Fibroblast of lung (primary cell): Measurements from ENCODE around the gene LRP8.

Source experiments
- EZH2 ChIP-seq: IDR thresholded peaks from 2 replicates; pipeline ENCODE4 v1.5.1; 2012; ENCODE audit warnings: low read length, control low read depth, mild to moderate bottlenecking; ENCODE audit errors: missing control alignments
- TF ChIP-seq, protein P1 (sequence below), 2 donors: IDR thresholded peaks in 1 of 2; conservative IDR thresholded peaks in 1 of 2; 1 replicate in 1 of 2; 2 replicates in 1 of 2; pipeline ENCODE4 v1.5.1; 2011 to 2012; ENCODE audit warnings: low read length in 2 of 2, control low read depth in 1 of 2, inconsistent platforms in 1 of 2, low read depth in 1 of 2, mild to moderate bottlenecking in 1 of 2

DNA sequence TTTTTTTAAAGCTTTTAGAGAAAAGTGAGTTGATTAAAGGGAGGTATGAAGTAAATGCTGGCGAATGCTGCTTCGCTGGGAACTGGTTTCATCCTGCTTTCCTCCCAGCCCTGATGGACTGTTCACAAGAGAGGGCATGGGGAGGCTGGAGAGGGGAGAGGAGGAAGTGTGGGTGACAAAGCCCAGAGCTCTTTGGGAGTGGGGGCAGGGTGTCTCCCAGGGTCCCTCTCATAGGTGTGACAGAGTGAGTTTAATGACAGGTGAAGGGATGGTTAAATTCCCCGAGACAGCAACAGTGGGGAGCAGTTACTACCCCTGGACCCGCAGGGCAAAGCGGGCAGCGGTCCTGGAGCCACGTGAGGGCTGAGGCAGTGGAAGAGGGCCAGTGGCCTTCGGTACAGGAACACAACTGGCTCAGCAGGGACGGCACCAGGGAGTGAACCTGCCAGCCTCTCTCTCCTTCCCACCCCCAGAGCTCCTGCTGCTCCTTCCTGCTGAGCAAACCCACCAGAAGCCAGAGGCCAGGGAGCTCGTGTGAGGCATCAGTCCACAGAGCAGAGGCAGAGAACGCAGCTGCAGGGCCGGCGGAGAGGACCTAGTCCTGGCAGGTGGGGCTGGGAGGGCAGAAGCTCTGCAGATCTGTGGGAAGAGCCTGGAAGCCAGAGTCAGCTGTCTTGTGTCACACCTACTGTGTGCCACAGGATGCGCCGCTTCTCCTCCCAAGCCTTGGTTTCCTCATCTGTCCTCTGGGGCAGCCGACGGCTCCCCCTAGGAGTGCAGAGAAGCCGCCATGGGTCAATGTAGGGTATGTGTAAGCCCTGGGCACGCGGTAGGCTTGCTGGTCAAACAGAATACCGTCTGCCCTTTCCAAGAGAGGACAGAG lies 20.9 kb upstream of the LRP8 start:
- TF ChIP-seq, protein P1, sequence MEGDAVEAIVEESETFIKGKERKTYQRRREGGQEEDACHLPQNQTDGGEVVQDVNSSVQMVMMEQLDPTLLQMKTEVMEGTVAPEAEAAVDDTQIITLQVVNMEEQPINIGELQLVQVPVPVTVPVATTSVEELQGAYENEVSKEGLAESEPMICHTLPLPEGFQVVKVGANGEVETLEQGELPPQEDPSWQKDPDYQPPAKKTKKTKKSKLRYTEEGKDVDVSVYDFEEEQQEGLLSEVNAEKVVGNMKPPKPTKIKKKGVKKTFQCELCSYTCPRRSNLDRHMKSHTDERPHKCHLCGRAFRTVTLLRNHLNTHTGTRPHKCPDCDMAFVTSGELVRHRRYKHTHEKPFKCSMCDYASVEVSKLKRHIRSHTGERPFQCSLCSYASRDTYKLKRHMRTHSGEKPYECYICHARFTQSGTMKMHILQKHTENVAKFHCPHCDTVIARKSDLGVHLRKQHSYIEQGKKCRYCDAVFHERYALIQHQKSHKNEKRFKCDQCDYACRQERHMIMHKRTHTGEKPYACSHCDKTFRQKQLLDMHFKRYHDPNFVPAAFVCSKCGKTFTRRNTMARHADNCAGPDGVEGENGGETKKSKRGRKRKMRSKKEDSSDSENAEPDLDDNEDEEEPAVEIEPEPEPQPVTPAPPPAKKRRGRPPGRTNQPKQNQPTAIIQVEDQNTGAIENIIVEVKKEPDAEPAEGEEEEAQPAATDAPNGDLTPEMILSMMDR (conservative IDR thresholded peaks at IDR 0.05 in 1 of 2, IDR thresholded peaks at IDR 0.05 in 1 of 2; ENCODE audit: low read depth in 1 of 2, low read length in 2 of 2): no peak
- TF ChIP-seq EZH2: no peak
